ENCODE results near the gene BCAM. TPM values are rescaled to one million over a fixed set of nuclear protein-coding genes. Genes with fewer than 3 reads are reported as not detected.

Gene BCAM
- total RNA-seq, 1 experiment from 2014 or later = 146 TPM

GRCh38 chr19:44850641-44851109 lies 41.8 kb downstream of the BCAM start:
- Histone ChIP-seq H3K9me2 (ENCODE audit: insufficient read depth) (no peaks in the 10 kb centered on the region), H4K20me1 (ENCODE audit: insufficient read depth) (peaks cover 55% of the 10 kb centered on the region), H3K27me3 (ENCODE audit: insufficient read depth, low read depth) (no peaks in the 10 kb centered on the region), H3K9me3 (ENCODE audit: insufficient read depth, low read depth) (no peaks in the 10 kb centered on the region), H2AFZ (no peak overlapping the region), H3K4me1 (replicated peaks; ENCODE audit: insufficient read depth) (peaks cover 7% of the 10 kb centered on the region; the same call in 1 of the 2 replicates), H3K4me3 (no peak overlapping the region), H3K27ac (no peak overlapping the region), H3K79me2 (ENCODE audit: low read depth) (peaks cover 77% of the 10 kb centered on the region), H3F3A (ENCODE audit: insufficient read depth, low read depth) (peaks cover 10% of the 10 kb centered on the region), H3K4me2 (no peak overlapping the region), H3K36me3 (ENCODE audit: low read depth) (no peaks in the 10 kb centered on the region)
- no TSS peak for BruUV-seq (replicated peaks)
- ChIA-PET CTCF (interaction anchor here (0.7 kb wide), 1 partner anchor 79 kb away, joined by 4 read pairs; no protein-coding TSS in a partner anchor), POLR2A (ENCODE audit: unreplicated experiment) (interaction anchor here (0.5 to 0.6 kb wide), 3 partner anchors 120 to 398 kb away, joined by 3 to 16 read pairs (median 3); no protein-coding TSS in a partner anchor)
- TF ChIP-seq CTCF (conservative IDR thresholded peaks at IDR 0.05) (no peak), EZH2 (IDR thresholded peaks at IDR 0.05; ENCODE audit: low read depth) (no peak)
- intact Hi-C loops (cut with micrococcal nuclease; ENCODE audit: unreplicated experiment) = no loop called here
- no peak for DNase-seq

GRCh38 chr19:44851427-44851826 lies 42.5 kb downstream of the BCAM start:
- H2AFZ ChIP-seq = no peak overlapping the region
- ChIA-PET POLR2A (ENCODE audit: unreplicated experiment) (interaction anchor here (0.5 kb wide), 2 partner anchors 119 to 247 kb away, joined by 3 to 16 read pairs; no protein-coding TSS in a partner anchor), CTCF (no interaction called here)
- no peaks in the 10 kb centered on the region for H3K36me3 ChIP-seq (ENCODE audit: low read depth)
- H3K4me1 ChIP-seq (replicated peaks; ENCODE audit: insufficient read depth) = peaks cover 7% of the 10 kb centered on the region; the same call in 1 of the 2 replicates
- no peaks in the 10 kb centered on the region for H3K9me3 ChIP-seq (ENCODE audit: insufficient read depth, low read depth)
- no peak for TF ChIP-seq EZH2 (IDR thresholded peaks at IDR 0.05; ENCODE audit: low read depth)
- no peak for TF ChIP-seq CTCF (conservative IDR thresholded peaks at IDR 0.05)
- peaks cover 62% of the 10 kb centered on the region for H4K20me1 ChIP-seq (ENCODE audit: insufficient read depth)
- intact Hi-C loops (cut with micrococcal nuclease; ENCODE audit: unreplicated experiment) = no loop called here
- H3K27ac ChIP-seq = no peak overlapping the region
- no peak overlapping the region for H3K4me3 ChIP-seq
- DNase-seq = no peak
- H3F3A ChIP-seq (ENCODE audit: insufficient read depth, low read depth) = peaks cover 10% of the 10 kb centered on the region; the same call in 1 of the 2 replicates
- H3K9me2 ChIP-seq (ENCODE audit: insufficient read depth) = no peaks in the 10 kb centered on the region
- no peaks in the 10 kb centered on the region for H3K27me3 ChIP-seq (ENCODE audit: insufficient read depth, low read depth)
- BruUV-seq (replicated peaks) = no TSS peak
- H3K79me2 ChIP-seq (ENCODE audit: low read depth) = peaks cover 81% of the 10 kb centered on the region
- no peak overlapping the region for H3K4me2 ChIP-seq

GRCh38 chr19:44855606-44856005 lies 46.7 kb downstream of the BCAM start:
- ChIA-PET POLR2A (ENCODE audit: unreplicated experiment) (no interaction called here), CTCF (no interaction called here)
- no peak overlapping the region for H3K4me2 ChIP-seq
- H3F3A ChIP-seq (ENCODE audit: insufficient read depth, low read depth) = 0 out of 2 replicates have a peak, but pooled peaks cover under 1% of the 10 kb centered on the region
- no TSS peak for BruUV-seq (replicated peaks)
- no peaks in the 10 kb centered on the region for H3K9me2 ChIP-seq (ENCODE audit: insufficient read depth)
- intact Hi-C loops (cut with micrococcal nuclease; ENCODE audit: unreplicated experiment) = no loop called here
- H3K79me2 ChIP-seq (ENCODE audit: low read depth) = peaks cover 63% of the 10 kb centered on the region
- TF ChIP-seq EZH2 (IDR thresholded peaks at IDR 0.05; ENCODE audit: low read depth) (no peak), CTCF (conservative IDR thresholded peaks at IDR 0.05) (no peak)
- no peak overlapping the region for H3K4me3 ChIP-seq
- no peaks in the 10 kb centered on the region for H3K4me1 ChIP-seq (replicated peaks; ENCODE audit: insufficient read depth)
- no peak for DNase-seq
- H3K36me3 ChIP-seq (ENCODE audit: low read depth) = peaks cover 4% of the 10 kb centered on the region; the same call in 1 of the 2 replicates
- H3K27ac ChIP-seq = no peak overlapping the region
- no peak overlapping the region for H2AFZ ChIP-seq
- H4K20me1 ChIP-seq (ENCODE audit: insufficient read depth) = peaks cover 61% of the 10 kb centered on the region
- H3K27me3 ChIP-seq (ENCODE audit: insufficient read depth, low read depth) = no peaks in the 10 kb centered on the region
- H3K9me3 ChIP-seq (ENCODE audit: insufficient read depth, low read depth) = no peaks in the 10 kb centered on the region
